H9 (cell line): Measurements from ENCODE around the gene EDIL3. TPM values are rescaled to one million over a fixed set of nuclear protein-coding genes. Genes with fewer than 3 reads are reported as not detected.

Experiments
- DNase-seq: peaks from one replicate; pipeline ENCODE4 v3.0.0-alpha.2; 2017
- H2AFZ ChIP-seq: one replicate; pipeline ENCODE4 v1.6.1; 2013; ENCODE audit warnings: mild to moderate bottlenecking, low read length, control low read depth, moderate library complexity
- H2AK5ac ChIP-seq: 2 replicates; pipeline ENCODE4 v1.6.1; 2013; ENCODE audit warnings: low read length, control low read depth, mixed read lengths; ENCODE audit not compliant: insufficient read length
- H2BK120ac ChIP-seq: one replicate; pipeline ENCODE4 v1.6.1; 2013; ENCODE audit warnings: low read depth, mild to moderate bottlenecking, low read length, control low read depth, inconsistent platforms; ENCODE audit not compliant: poor library complexity, severe bottlenecking
- H2BK12ac ChIP-seq: 2 replicates; pipeline ENCODE4 v1.6.1; 2013; ENCODE audit warnings: low read length, control low read depth, mixed read lengths, low read depth; ENCODE audit not compliant: insufficient read length
- H2BK15ac ChIP-seq: 2 replicates; pipeline ENCODE4 v1.6.1; 2013; ENCODE audit warnings: low read depth, low read length, control low read depth
- H2BK20ac ChIP-seq: one replicate; pipeline ENCODE4 v1.6.1; 2013; ENCODE audit warnings: low read depth, mild to moderate bottlenecking, low read length, control low read depth, inconsistent platforms; ENCODE audit not compliant: poor library complexity, severe bottlenecking
- H2BK5ac ChIP-seq: 2 replicates; pipeline ENCODE4 v1.6.1; 2013; ENCODE audit warnings: low read length, control low read depth, mixed read lengths; ENCODE audit not compliant: insufficient read length
- H3K14ac ChIP-seq: 2 replicates; pipeline ENCODE4 v1.6.1; 2013; ENCODE audit warnings: low read length, control low read depth; ENCODE audit not compliant: insufficient read depth
- H3K18ac ChIP-seq: 2 replicates; pipeline ENCODE4 v1.6.1; 2013; ENCODE audit warnings: low read depth, mild to moderate bottlenecking, mixed read lengths, low read length, control low read depth; ENCODE audit not compliant: insufficient read length
- H3K23ac ChIP-seq: 2 replicates; pipeline ENCODE4 v1.6.1; 2013; ENCODE audit warnings: low read length, control low read depth, mixed read lengths, low read depth; ENCODE audit not compliant: insufficient read length
- H3K23me2 ChIP-seq: 2 replicates; pipeline ENCODE4 v1.6.1; 2013; ENCODE audit warnings: low read depth, mild to moderate bottlenecking, mixed read lengths, low read length, control low read depth; ENCODE audit not compliant: insufficient read length, poor library complexity, severe bottlenecking
- H3K27ac ChIP-seq: 2 replicates; pipeline ENCODE4 v1.5.1; 2013; ENCODE audit warnings: low read length, control low read depth, mixed read lengths, low read depth; ENCODE audit not compliant: insufficient read length
- H3K27me3 ChIP-seq: 2 replicates; pipeline ENCODE4 v1.6.1; 2013; ENCODE audit warnings: low read length, control low read depth, inconsistent platforms; ENCODE audit not compliant: insufficient read depth
- H3K4ac ChIP-seq: 2 replicates; pipeline ENCODE4 v1.6.1; 2013; ENCODE audit warnings: low read depth, mild to moderate bottlenecking, control low read depth, inconsistent platforms, low read length, moderate library complexity
- H3K4me1 ChIP-seq: 2 replicates; pipeline ENCODE4 v1.6.1; 2013; ENCODE audit warnings: low read length, control low read depth, inconsistent platforms; ENCODE audit not compliant: insufficient read depth
- H3K4me2 ChIP-seq: 2 replicates; pipeline ENCODE4 v1.6.1; 2013; ENCODE audit warnings: low read length, control low read depth, mixed read lengths; ENCODE audit not compliant: insufficient read length, insufficient read depth
- H3K56ac ChIP-seq: 2 replicates; pipeline ENCODE4 v1.6.1; 2013; ENCODE audit warnings: low read depth, mild to moderate bottlenecking, mixed read lengths, low read length, control low read depth; ENCODE audit not compliant: insufficient read length
- H3K79me1 ChIP-seq: 2 replicates; pipeline ENCODE4 v1.6.1; 2013; ENCODE audit warnings: low read depth, mild to moderate bottlenecking, moderate library complexity, low read length, control low read depth, inconsistent platforms; ENCODE audit not compliant: insufficient read depth, poor library complexity, severe bottlenecking
- H3K79me2 ChIP-seq: 2 replicates; pipeline ENCODE4 v1.6.1; 2013; ENCODE audit warnings: low read length, control low read depth, inconsistent platforms; ENCODE audit not compliant: insufficient read depth
- H3K9ac ChIP-seq: 2 replicates; pipeline ENCODE4 v1.6.1; 2013; ENCODE audit warnings: low read length, control low read depth, mixed read lengths; ENCODE audit not compliant: insufficient read length; ENCODE audit errors: extremely low read depth
- H3K9me3 ChIP-seq: one replicate; pipeline ENCODE4 v1.6.1; 2013; ENCODE audit warnings: low read depth, low read length, inconsistent platforms; ENCODE audit not compliant: control insufficient read depth
- H3T11ph ChIP-seq: one replicate; pipeline ENCODE4 v1.6.1; 2013; ENCODE audit warnings: mild to moderate bottlenecking, low read length, control low read depth, inconsistent platforms
- H4K20me1 ChIP-seq: one replicate; pipeline ENCODE4 v1.6.1; 2013; ENCODE audit not compliant: control insufficient read depth, insufficient read length, insufficient read depth
- H4K5ac ChIP-seq: 2 replicates; pipeline ENCODE4 v1.6.1; 2013; ENCODE audit warnings: low read depth, mild to moderate bottlenecking, mixed read lengths, low read length, control low read depth; ENCODE audit not compliant: insufficient read length
- H4K8ac ChIP-seq: replicated peaks from 2 replicates; pipeline ENCODE4 v1.6.1; 2013; ENCODE audit warnings: low read length, control low read depth, mixed read lengths, low read depth; ENCODE audit not compliant: insufficient read length
- H4K91ac ChIP-seq: 2 replicates; pipeline ENCODE4 v1.6.1; 2013; ENCODE audit warnings: low read depth, mild to moderate bottlenecking, moderate library complexity, mixed read lengths, low read length, control low read depth; ENCODE audit not compliant: insufficient read length
- H3K27ac Mint-ChIP-seq, 3 experiments: 2 replicates in 2 of 3; 3 replicates in 1 of 3; pipeline ENCODE4 v1.8.0; 2020 to 2021; ENCODE audit warnings: mixed read lengths in 3 of 3, mild to moderate bottlenecking in 1 of 3, moderate library complexity in 1 of 3
- H3K27me3 Mint-ChIP-seq: 2 replicates; pipeline ENCODE4 v1.8.0; 2021; ENCODE audit warnings: low read depth, mild to moderate bottlenecking, moderate library complexity, mixed read lengths
- H3K36me3 Mint-ChIP-seq, 3 experiments: 2 replicates in 2 of 3; 3 replicates in 1 of 3; pipeline ENCODE4 v1.8.0; 2020 to 2021; ENCODE audit warnings: low read depth in 3 of 3, mixed read lengths in 3 of 3; ENCODE audit not compliant: insufficient read depth in 1 of 3
- H3K4me1 Mint-ChIP-seq, 2 experiments: 2 replicates each; pipeline ENCODE4 v1.8.0; 2020; ENCODE audit warnings: mixed read lengths in 2 of 2
- H3K4me3 Mint-ChIP-seq, 2 experiments: 2 replicates in 1 of 2; 3 replicates in 1 of 2; pipeline ENCODE4 v1.8.0; 2020 to 2021; ENCODE audit warnings: mild to moderate bottlenecking in 2 of 2, mixed read lengths in 2 of 2, moderate library complexity in 1 of 2
- H3K9me3 Mint-ChIP-seq, 2 experiments: 2 replicates in 1 of 2; 3 replicates in 1 of 2; pipeline ENCODE4 v1.8.0; 2020; ENCODE audit warnings: mild to moderate bottlenecking in 2 of 2, mixed read lengths in 2 of 2, moderate library complexity in 1 of 2
- CTCF ChIP-seq: fragments of 200-600 bp; sonication (generic); conservative IDR thresholded peaks from 3 replicates; pipeline ENCODE4 v1.8.0; 2021; ENCODE audit warnings: antibody characterized with exemption, mild to moderate bottlenecking
- WGBS: extraction: QIAGEN DNeasy Blood & Tissue Kit; methylation state at CpG from one replicate; pipeline ENCODE4 v1.1.7; 2013; ENCODE audit warnings: missing lambda C conversion rate, low lambda C conversion rate, mixed read lengths; ENCODE audit not compliant: insufficient read length; ENCODE audit errors: extremely low coverage; 5-methylcytosine and 5-hydroxymethylcytosine counted together
- total RNA-seq: library from RNA; stranded (reverse); gene quantifications from 2 replicates; pipeline ENCODE4 v1.2.1, GENCODE V29; 2021

The EDIL3 gene
- total RNA-seq, 1 experiment from 2014 or later = 61.9 TPM

GRCh38 chr5:84379749-84380148 lies 4.9 kb downstream of the EDIL3 start:
- Histone ChIP-seq H4K91ac (no peak overlapping the region), H3K27ac (no peak overlapping the region), H2BK5ac (no peak overlapping the region), H3T11ph (no peak overlapping the region), H3K23ac (no peak overlapping the region), H2BK15ac (no peak overlapping the region), H3K79me1 (peaks cover 3% of the 10 kb centered on the region), H3K14ac (no peak overlapping the region), H4K8ac (no peak overlapping the region), H2BK120ac (no peak overlapping the region), H2AFZ (no peak overlapping the region), H4K5ac (no peak overlapping the region), H3K4me2 (no peak overlapping the region), H3K56ac (no peak overlapping the region), H3K9me3 (no peaks in the 10 kb centered on the region), H3K4me1 (no peaks in the 10 kb centered on the region; the same call in 1 of the 2 replicates), H3K23me2 (peaks cover 20% of the 10 kb centered on the region), H3K27me3 (no peaks in the 10 kb centered on the region), H4K20me1 (no peaks in the 10 kb centered on the region), H2BK20ac (no peak overlapping the region), H3K18ac (no peak overlapping the region), H3K9ac (no peak overlapping the region), H2BK12ac (no peak overlapping the region), H3K79me2 (peaks cover 4% of the 10 kb centered on the region; the same call in 1 of the 2 replicates), H2AK5ac (no peak overlapping the region), H3K4ac (no peak overlapping the region)
- Mint-ChIP-seq H3K27ac (no peak overlapping the region), H3K4me3 (no peak overlapping the region), H3K4me1 (peaks cover 7 to 19% of the 10 kb centered on the region in 2 experiments), H3K9me3 (no peaks in the 10 kb centered on the region; a peak in 1 of 5 replicates), H3K27me3 (no peaks in the 10 kb centered on the region), H3K36me3 (peaks cover 0 to 2% (median 0%) of the 10 kb centered on the region in 3 experiments; a peak in 2 of 7 replicates)
- no CpG with 5 or more reads among the region's 2 CpGs for WGBS
- peak; percentile 22; the same call in 1 of the 3 replicates for TF ChIP-seq CTCF
- no peak for DNase-seq
